ENCODE data around the gene NLGN3. TPM values are rescaled to one million over a fixed set of nuclear protein-coding genes. Genes with fewer than 3 reads are reported as not detected.

The NLGN3 gene
- total and polyA plus RNA-seq, 2 donors: 0.19 to 1.5 TPM

DNA sequence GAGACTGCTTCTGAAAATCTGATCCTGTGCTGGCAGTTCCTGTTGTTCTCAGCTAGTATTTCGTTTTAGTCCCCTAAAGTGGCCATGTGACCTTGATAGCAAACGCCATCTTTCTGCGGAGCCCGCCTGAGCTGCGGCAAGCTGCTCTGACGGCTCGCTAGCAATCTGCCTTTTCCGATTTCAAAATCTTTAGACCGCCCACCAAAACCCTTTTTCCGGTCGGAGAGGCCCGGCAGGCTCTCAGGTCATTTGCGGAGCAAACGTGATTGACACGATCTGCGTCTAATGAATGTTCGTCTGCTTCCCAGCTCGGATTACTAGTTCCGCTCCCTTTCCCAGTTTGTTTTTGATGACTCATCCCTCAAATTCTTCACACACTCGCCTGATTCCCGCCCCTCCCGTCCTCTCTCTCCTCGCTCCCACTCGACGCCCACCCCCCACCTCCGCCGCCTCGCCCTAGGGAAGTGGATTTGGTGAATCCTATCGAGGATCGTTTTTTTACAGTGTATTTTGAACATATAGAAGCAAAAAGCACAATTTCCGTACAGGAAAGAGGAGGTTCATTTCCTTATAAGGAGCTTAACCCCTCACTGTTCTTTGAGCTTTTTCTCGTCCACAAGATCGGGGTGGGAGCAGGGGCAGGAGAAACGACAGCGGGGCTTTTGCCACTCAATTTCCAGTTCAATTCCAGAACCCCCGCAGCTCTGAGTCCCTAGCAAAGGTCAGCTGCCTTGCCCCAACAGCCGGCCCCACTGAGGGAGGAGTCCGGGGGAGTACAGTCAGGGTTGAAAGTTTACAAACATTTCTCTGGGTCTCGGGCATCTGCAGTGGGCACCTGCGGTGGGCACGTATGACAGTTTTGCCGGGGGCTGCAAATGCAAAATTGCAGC lies 37.5 kb downstream of the NLGN3 start:
- peak in 7 of 9 donors; percentile 67 to 94 (median 85) for DNase-seq (ENCODE audit: low read depth in 6 of 9, low spot score in 9 of 9)
- Histone ChIP-seq H3K4me1 (ENCODE audit: control insufficient read depth in 2 of 2, insufficient read depth in 2 of 2, low read length in 2 of 2) (peaks cover 4 to 27% of the 10 kb centered on the region in 2 donors), H3K27me3 (ENCODE audit: control insufficient read depth in 2 of 2, insufficient read depth in 1 of 2, low read length in 1 of 2) (no peaks in the 10 kb centered on the region), H3K27ac (ENCODE audit: low read depth in 1 of 2, low read length in 1 of 2) (peak overlapping the region; percentile 95 to 97), H3K4me3 (ENCODE audit: low read length in 2 of 2) (peak overlapping the region; percentile 53 to 67), H3K9me3 (ENCODE audit: control insufficient read depth in 2 of 2, insufficient read depth in 1 of 2, low read length in 1 of 2) (no peaks in the 10 kb centered on the region), H3K36me3 (ENCODE audit: control insufficient read depth in 2 of 2, insufficient read depth in 2 of 2, low read length in 1 of 2) (peaks cover 0 to 3% of the 10 kb centered on the region in 2 donors)
- under 1% methylated on average over 42 of the region's 42 CpGs for WGBS

DNA sequence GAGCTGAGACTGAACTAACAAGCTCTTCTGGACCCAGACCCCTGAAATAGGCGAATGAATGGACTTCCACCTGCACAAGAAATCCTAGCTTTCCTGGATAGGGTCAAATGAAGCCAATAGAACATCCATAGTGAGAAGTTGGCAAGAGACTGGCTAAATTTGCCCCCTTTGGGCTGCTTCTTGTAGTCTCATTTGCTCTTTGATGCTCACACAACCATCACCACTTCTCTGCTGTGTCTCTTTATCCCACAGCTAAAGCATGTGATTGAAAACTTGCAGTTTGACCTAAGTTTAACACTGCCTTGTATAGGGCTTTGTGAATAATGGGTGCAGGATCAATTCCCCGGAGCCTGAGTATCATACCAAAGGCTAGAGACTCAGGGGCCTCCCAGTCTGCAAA lies 38.2 kb downstream of the NLGN3 start:
- Histone ChIP-seq H3K27me3 (ENCODE audit: control insufficient read depth in 2 of 2, insufficient read depth in 1 of 2, low read length in 1 of 2) (no peaks in the 10 kb centered on the region), H3K4me1 (ENCODE audit: control insufficient read depth in 2 of 2, insufficient read depth in 2 of 2, low read length in 2 of 2) (peaks cover 4 to 27% of the 10 kb centered on the region in 2 donors), H3K27ac (ENCODE audit: low read depth in 1 of 2, low read length in 1 of 2) (peak overlapping the region; percentile 95 to 97), H3K36me3 (ENCODE audit: control insufficient read depth in 2 of 2, insufficient read depth in 2 of 2, low read length in 1 of 2) (no peaks in the 10 kb centered on the region), H3K9me3 (ENCODE audit: control insufficient read depth in 2 of 2, insufficient read depth in 1 of 2, low read length in 1 of 2) (no peaks in the 10 kb centered on the region), H3K4me3 (ENCODE audit: low read length in 2 of 2) (peak overlapping the region; percentile 53 to 67)
- 65% methylated on average over 2 of the region's 2 CpGs for WGBS
- DNase-seq (ENCODE audit: low read depth in 6 of 9, low spot score in 9 of 9): peak in 1 of 9 donors; percentile 37

DNA sequence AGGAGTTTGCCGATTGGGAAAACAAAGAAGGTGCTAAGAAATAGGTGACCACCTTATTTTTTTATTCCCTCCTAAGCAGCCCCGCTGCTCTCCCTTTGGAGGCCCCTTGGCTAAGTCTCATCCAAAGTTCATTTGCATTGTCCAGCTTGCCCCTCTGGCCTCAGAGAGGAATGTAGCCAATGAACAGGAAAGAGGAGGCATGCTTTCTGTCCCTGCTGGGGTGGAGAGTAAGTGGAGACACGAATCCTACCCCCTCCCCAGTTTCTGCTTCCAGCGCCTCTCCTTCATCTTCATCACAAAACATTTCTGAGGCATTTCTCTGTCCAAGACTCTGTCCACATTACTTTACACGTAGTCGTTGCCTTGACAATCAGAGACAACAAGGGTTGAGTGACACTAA lies 38.7 kb downstream of the NLGN3 start:
- no peaks in the 10 kb centered on the region for H3K36me3 ChIP-seq (ENCODE audit: control insufficient read depth in 2 of 2, insufficient read depth in 2 of 2, low read length in 1 of 2)
- H3K4me1 ChIP-seq (ENCODE audit: control insufficient read depth in 2 of 2, insufficient read depth in 2 of 2, low read length in 2 of 2): peaks cover 4 to 27% of the 10 kb centered on the region in 2 donors
- H3K4me3 ChIP-seq (ENCODE audit: low read length in 2 of 2): no peak overlapping the region
- 91% methylated on average over 6 of the region's 6 CpGs for WGBS
- H3K27ac ChIP-seq (ENCODE audit: low read depth in 1 of 2, low read length in 1 of 2): no peak overlapping the region
- no peak for DNase-seq (ENCODE audit: low read depth in 6 of 9, low spot score in 9 of 9)
- no peaks in the 10 kb centered on the region for H3K27me3 ChIP-seq (ENCODE audit: control insufficient read depth in 2 of 2, insufficient read depth in 1 of 2, low read length in 1 of 2)
- no peaks in the 10 kb centered on the region for H3K9me3 ChIP-seq (ENCODE audit: control insufficient read depth in 2 of 2, insufficient read depth in 1 of 2, low read length in 1 of 2)

DNA sequence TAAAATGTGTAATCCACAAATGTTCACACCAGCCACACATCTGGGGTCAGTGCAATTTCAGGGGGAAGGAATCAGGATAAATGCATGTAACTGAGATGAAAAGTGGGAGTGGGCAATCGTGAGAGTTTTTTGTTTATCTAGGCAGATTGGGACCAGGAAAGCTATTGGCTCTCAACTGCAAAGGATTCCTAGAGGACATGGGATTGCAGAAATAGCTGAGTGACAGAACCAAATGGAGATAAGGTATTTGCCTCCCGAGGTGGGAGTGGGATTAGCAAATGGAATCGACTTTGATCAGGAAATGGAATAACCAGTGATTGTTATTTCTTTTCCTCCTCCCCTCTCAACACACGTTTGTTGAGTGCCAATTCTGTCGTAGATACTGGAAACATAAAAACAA lies 39.5 kb downstream of the NLGN3 start:
- Histone ChIP-seq H3K4me3 (ENCODE audit: low read length in 2 of 2) (no peak overlapping the region), H3K4me1 (ENCODE audit: control insufficient read depth in 2 of 2, insufficient read depth in 2 of 2, low read length in 2 of 2) (peaks cover 4 to 27% of the 10 kb centered on the region in 2 donors), H3K36me3 (ENCODE audit: control insufficient read depth in 2 of 2, insufficient read depth in 2 of 2, low read length in 1 of 2) (no peaks in the 10 kb centered on the region), H3K9me3 (ENCODE audit: control insufficient read depth in 2 of 2, insufficient read depth in 1 of 2, low read length in 1 of 2) (no peaks in the 10 kb centered on the region), H3K27ac (ENCODE audit: low read depth in 1 of 2, low read length in 1 of 2) (no peak overlapping the region), H3K27me3 (ENCODE audit: control insufficient read depth in 2 of 2, insufficient read depth in 1 of 2, low read length in 1 of 2) (no peaks in the 10 kb centered on the region)
- no peak for DNase-seq (ENCODE audit: low read depth in 6 of 9, low spot score in 9 of 9)
- WGBS: 98% methylated on average over 5 of the region's 5 CpGs

DNA sequence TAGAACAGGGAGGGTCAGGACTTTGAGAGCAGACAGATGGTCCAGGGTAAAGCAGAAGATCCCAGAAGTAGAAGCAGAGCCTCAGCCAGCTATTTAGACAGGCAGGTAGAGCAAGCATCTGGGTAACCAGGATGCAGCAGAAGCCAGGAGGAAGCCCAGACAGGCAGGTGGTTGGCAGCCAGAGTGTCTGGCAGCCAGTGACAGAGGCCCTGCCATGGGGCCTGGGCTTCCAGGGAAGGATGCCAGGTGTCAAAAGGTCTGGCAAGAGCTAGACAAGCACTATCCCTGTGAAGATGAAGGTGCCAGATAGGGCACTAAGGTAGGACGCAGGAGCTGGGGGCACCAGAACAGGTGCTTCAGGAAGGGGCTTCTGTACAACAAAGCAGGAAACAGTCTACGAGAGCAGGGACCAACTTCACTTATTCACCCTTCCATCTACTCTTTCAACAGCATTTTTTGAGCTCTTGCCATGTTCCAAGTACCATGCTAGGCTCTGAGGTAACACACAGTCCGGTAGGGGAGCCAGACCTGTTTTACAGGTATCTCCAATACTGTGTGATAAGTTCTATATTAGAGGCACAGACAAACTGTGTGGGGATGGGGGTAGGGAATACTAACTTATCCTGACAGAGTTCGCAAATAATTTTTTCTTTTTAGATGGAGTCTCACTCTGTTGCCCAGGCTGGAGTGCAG lies 40.3 kb downstream of the NLGN3 start:
- H3K27ac ChIP-seq (ENCODE audit: low read depth in 1 of 2, low read length in 1 of 2): peak overlapping the region in 1 of 2 donors; percentile 11
- 72% methylated on average over 4 of the region's 4 CpGs for WGBS
- no peaks in the 10 kb centered on the region for H3K36me3 ChIP-seq (ENCODE audit: control insufficient read depth in 2 of 2, insufficient read depth in 2 of 2, low read length in 1 of 2)
- H3K4me1 ChIP-seq (ENCODE audit: control insufficient read depth in 2 of 2, insufficient read depth in 2 of 2, low read length in 2 of 2): peaks cover 4 to 27% of the 10 kb centered on the region in 2 donors
- H3K4me3 ChIP-seq (ENCODE audit: low read length in 2 of 2): no peak overlapping the region
- H3K9me3 ChIP-seq (ENCODE audit: control insufficient read depth in 2 of 2, insufficient read depth in 1 of 2, low read length in 1 of 2): no peaks in the 10 kb centered on the region
- DNase-seq (ENCODE audit: low read depth in 6 of 9, low spot score in 9 of 9): peak in 1 of 9 donors; percentile 22
- H3K27me3 ChIP-seq (ENCODE audit: control insufficient read depth in 2 of 2, insufficient read depth in 1 of 2, low read length in 1 of 2): no peaks in the 10 kb centered on the region

DNA sequence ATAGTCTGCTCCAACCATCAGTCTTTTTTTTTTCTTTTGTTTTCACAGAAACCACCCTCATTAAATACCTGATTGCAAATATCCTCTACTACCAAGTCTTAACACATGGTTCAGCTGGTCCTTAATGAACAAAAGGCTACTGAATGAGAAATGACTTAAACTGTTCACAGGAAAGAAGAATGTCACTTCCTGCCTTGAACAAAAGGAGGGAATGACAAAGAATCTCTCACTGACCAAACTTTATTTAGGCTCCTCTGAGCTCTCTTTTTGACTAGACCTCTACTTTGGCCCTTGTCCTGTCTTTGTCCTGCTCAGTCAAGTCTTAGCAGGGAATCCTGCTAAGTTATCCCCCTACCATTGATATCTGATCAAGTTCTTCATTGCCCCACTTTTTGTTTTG lies 46.6 kb downstream of the NLGN3 start:
- no peak overlapping the region for H3K27ac ChIP-seq (ENCODE audit: low read depth in 1 of 2, low read length in 1 of 2)
- H3K4me3 ChIP-seq (ENCODE audit: low read length in 2 of 2): no peak overlapping the region
- no peaks in the 10 kb centered on the region for H3K9me3 ChIP-seq (ENCODE audit: control insufficient read depth in 2 of 2, insufficient read depth in 1 of 2, low read length in 1 of 2)
- DNase-seq (ENCODE audit: low read depth in 6 of 9, low spot score in 9 of 9): no peak
- no peaks in the 10 kb centered on the region for H3K27me3 ChIP-seq (ENCODE audit: control insufficient read depth in 2 of 2, insufficient read depth in 1 of 2, low read length in 1 of 2)
- no peaks in the 10 kb centered on the region for H3K36me3 ChIP-seq (ENCODE audit: control insufficient read depth in 2 of 2, insufficient read depth in 2 of 2, low read length in 1 of 2)
- H3K4me1 ChIP-seq (ENCODE audit: control insufficient read depth in 2 of 2, insufficient read depth in 2 of 2, low read length in 2 of 2): peaks cover 0 to 2% of the 10 kb centered on the region in 2 donors

DNA sequence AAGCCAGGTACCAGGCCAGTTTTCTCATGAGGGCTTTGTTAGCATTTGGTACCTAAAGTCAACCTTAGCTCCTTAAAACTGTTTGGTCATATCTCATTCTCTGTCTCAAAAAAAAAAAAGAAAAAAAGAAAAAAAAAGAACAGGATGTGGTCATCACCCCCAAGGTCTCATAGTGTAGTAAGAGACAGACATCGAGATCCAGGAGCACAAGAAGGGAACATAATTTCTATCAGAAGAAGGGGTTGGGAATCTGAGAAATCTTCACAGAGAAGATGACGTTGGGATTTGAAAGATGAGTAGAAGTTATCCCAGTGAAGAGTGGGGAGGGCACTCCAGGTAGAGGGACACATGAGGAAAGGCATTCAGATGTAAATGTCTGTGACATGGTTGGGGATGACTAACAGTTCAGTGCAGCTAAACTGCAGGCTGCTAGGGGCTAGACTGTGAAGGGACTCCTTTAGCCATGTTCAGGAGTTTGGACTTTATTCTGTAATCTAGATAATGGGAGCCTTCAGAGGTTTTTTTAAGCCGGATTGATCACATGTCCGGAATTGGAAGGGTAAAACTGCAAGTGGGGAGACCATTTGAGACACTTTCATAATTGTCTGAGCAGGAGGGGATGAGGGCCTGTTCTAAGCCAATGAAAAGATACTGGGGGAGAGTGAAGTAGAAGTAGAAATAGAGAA lies 51.5 kb downstream of the NLGN3 start:
- H3K27me3 ChIP-seq (ENCODE audit: control insufficient read depth in 2 of 2, insufficient read depth in 1 of 2, low read length in 1 of 2): no peaks in the 10 kb centered on the region
- DNase-seq (ENCODE audit: low read depth in 6 of 9, low spot score in 9 of 9): peak in 1 of 9 donors; percentile 52
- peaks cover 2 to 3% of the 10 kb centered on the region in 2 donors for H3K4me1 ChIP-seq (ENCODE audit: control insufficient read depth in 2 of 2, insufficient read depth in 2 of 2, low read length in 2 of 2)
- no peaks in the 10 kb centered on the region for H3K36me3 ChIP-seq (ENCODE audit: control insufficient read depth in 2 of 2, insufficient read depth in 2 of 2, low read length in 1 of 2)
- H3K4me3 ChIP-seq (ENCODE audit: low read length in 2 of 2): peak overlapping the region in 1 of 2 donors; percentile 30
- 64% methylated on average over 4 of the region's 4 CpGs for WGBS
- peak overlapping the region in 1 of 2 donors; percentile 31 for H3K27ac ChIP-seq (ENCODE audit: low read depth in 1 of 2, low read length in 1 of 2)
- H3K9me3 ChIP-seq (ENCODE audit: control insufficient read depth in 2 of 2, insufficient read depth in 1 of 2, low read length in 1 of 2): no peaks in the 10 kb centered on the region

DNA sequence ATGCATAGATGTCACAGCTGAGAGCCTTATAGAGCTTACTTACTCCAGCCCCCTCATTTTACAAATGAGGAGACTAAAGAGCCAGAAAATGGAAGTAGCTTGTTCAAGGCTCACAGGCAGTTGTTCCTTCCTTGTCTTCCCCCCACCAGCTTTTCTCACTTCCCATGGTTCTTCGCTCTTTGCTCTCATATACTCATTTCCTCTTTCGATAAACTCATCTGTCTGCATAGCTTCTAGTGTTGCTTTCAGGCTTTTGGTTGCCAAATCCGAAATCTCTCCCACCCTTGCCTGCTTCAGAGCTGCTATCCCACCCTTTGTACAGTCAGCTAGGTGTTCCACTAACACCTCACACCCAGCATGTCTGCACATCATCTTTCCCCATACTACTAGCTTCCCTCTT lies 53.4 kb downstream of the NLGN3 start:
- peak overlapping the region; percentile 36 to 46 for H3K4me3 ChIP-seq (ENCODE audit: low read length in 2 of 2)
- 22% methylated on average over 3 of the region's 3 CpGs for WGBS
- no peaks in the 10 kb centered on the region for H3K27me3 ChIP-seq (ENCODE audit: control insufficient read depth in 2 of 2, insufficient read depth in 1 of 2, low read length in 1 of 2)
- H3K4me1 ChIP-seq (ENCODE audit: control insufficient read depth in 2 of 2, insufficient read depth in 2 of 2, low read length in 2 of 2): peaks cover 2 to 3% of the 10 kb centered on the region in 2 donors
- no peaks in the 10 kb centered on the region for H3K9me3 ChIP-seq (ENCODE audit: control insufficient read depth in 2 of 2, insufficient read depth in 1 of 2, low read length in 1 of 2)
- no peaks in the 10 kb centered on the region for H3K36me3 ChIP-seq (ENCODE audit: control insufficient read depth in 2 of 2, insufficient read depth in 2 of 2, low read length in 1 of 2)
- peak overlapping the region; percentile 52 to 65 for H3K27ac ChIP-seq (ENCODE audit: low read depth in 1 of 2, low read length in 1 of 2)
- DNase-seq (ENCODE audit: low read depth in 6 of 9, low spot score in 9 of 9): peak in 2 of 9 donors; percentile 32 to 61

All from thymus (tissue), 11 donors.